Measurements from ENCODE around the gene KLK11. TPM values are rescaled to one million over a fixed set of nuclear protein-coding genes. Genes with fewer than 3 reads are reported as not detected.

The KLK11 gene
- total and polyA plus RNA-seq, 2 of the 8 experiments (the other 6 are each of a cell fraction or from before 2014, with no cell fraction given) = 0.45 TPM; not detected in 1

DNA sequence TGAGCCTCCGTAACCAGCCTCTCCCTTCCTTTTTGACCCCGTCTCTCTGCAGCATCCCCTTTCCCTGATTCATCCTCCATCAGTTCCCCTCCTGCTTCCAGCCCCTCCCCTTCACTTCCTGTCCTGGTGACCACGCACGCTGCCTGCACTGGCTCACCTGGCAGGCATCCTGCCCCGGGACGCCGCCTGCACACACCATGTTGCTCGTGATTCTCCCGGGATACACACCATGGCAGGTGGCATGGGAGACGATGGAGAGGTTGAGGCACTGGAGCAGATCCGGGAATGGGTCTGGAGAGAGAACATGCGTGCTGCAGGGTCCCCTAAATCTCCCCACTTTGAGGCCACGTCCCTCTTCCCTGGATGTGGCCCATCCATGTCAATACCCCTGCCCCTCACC is 4.2 kb upstream of the KLK11 start:
- H3K4me1 ChIP-seq (replicated peaks in 1 of 4; ENCODE audit: control insufficient read depth in 3 of 4, insufficient read depth in 4 of 4, low read length in 3 of 4) = peaks cover 0 to 23% (median 14%) of the 10 kb centered on the region in 4 experiments; a peak in 6 of 7 replicates
- H4K20me1 ChIP-seq (replicated peaks in 1 of 2; ENCODE audit: control insufficient read depth in 1 of 2, insufficient read depth in 2 of 2, low read length in 2 of 2) = no peaks in the 10 kb centered on the region
- no peaks in the 10 kb centered on the region; a peak in 1 of 7 replicates for H3K27me3 ChIP-seq (replicated peaks in 1 of 4; ENCODE audit: control insufficient read depth in 3 of 4, extremely low read depth in 1 of 4, insufficient read depth in 3 of 4, low read length in 3 of 4)
- H2AK5ac ChIP-seq (ENCODE audit: low read depth, low read length) = no peak overlapping the region
- H3K4me2 ChIP-seq (ENCODE audit: insufficient read depth in 1 of 2, low read depth in 2 of 2, low read length in 2 of 2) = no peak overlapping the region
- H2BK15ac ChIP-seq (ENCODE audit: low read length) = 0 out of 2 replicates have a peak overlapping the region, but pooled peaks have one; percentile 18
- FAIRE-seq (no peak), DNase-seq (ENCODE audit: low read depth in 1 of 2, low spot score in 2 of 2) (no peak)
- H2BK120ac ChIP-seq (replicated peaks; ENCODE audit: low read depth, low read length) = no peak overlapping the region
- no peak overlapping the region for H4K91ac ChIP-seq (replicated peaks; ENCODE audit: insufficient read length, low read length)
- H3K9me3 ChIP-seq (ENCODE audit: insufficient read depth in 2 of 2, low read depth in 1 of 2, low read length in 1 of 2) = no peaks in the 10 kb centered on the region
- H3K4me3 ChIP-seq (ENCODE audit: extremely low read depth in 1 of 4, insufficient read depth in 2 of 4, low read depth in 3 of 4, low read length in 4 of 4) = no peak overlapping the region
- CTCF ChIA-PET (ENCODE audit: partially characterized antibody) = interaction anchor here (0.9 kb wide), 1 partner anchor 9 kb away, joined by 4 read pairs; no protein-coding TSS in a partner anchor
- no peak overlapping the region for H3K14ac ChIP-seq (ENCODE audit: insufficient read length)
- no peak overlapping the region for H2BK5ac ChIP-seq (ENCODE audit: low read depth, low read length)
- no peak overlapping the region for H4K8ac ChIP-seq (ENCODE audit: extremely low read depth, insufficient read depth, low read length)
- no peak overlapping the region for H3K4ac ChIP-seq (replicated peaks; ENCODE audit: insufficient read length, low read depth, low read length)
- H2BK12ac ChIP-seq (ENCODE audit: low read depth, low read length) = peak overlapping the region; percentile 60; the same call in 1 of the 2 replicates
- H3K56ac ChIP-seq (replicated peaks; ENCODE audit: insufficient read length, low read depth, low read length) = no peak overlapping the region
- H2AFZ ChIP-seq (ENCODE audit: low read length) = no peak overlapping the region
- WGBS, 2 experiments (ENCODE audit: extremely low coverage in 1 of 2, insufficient coverage in 1 of 2, insufficient read length in 1 of 2, insufficient replicate concordance in 2 of 2, low coverage in 1 of 2, low lambda C conversion rate in 2 of 2, missing lambda C conversion rate in 1 of 2) = 87% methylated on average over 11 of the region's 13 CpGs; no CpG with 5 or more reads in 1 of the 2 experiments
- no peaks in the 10 kb centered on the region for H3K79me2 ChIP-seq (ENCODE audit: control insufficient read depth in 1 of 2, insufficient read depth in 2 of 2, low read length in 2 of 2)
- no peak overlapping the region for H3K27ac ChIP-seq (ENCODE audit: low read depth, low read length)
- H3K18ac ChIP-seq (ENCODE audit: extremely low read depth, low read length) = no peak overlapping the region; the same call in 1 of the 2 replicates
- H3K23me2 ChIP-seq (ENCODE audit: low read depth, low read length) = no peaks in the 10 kb centered on the region
- no peaks in the 10 kb centered on the region; the same call in 1 of the 2 replicates for H3K79me1 ChIP-seq (ENCODE audit: low read depth, low read length)
- no peak overlapping the region for H4K5ac ChIP-seq (ENCODE audit: insufficient read length, low read depth, low read length)
- H2BK20ac ChIP-seq (ENCODE audit: low read length) = no peak overlapping the region
- no peak overlapping the region for H3K23ac ChIP-seq (ENCODE audit: insufficient read length)
- POLR2A ChIA-PET (ENCODE audit: partially characterized antibody) = interaction anchor here (0.6 to 1.0 kb wide), 3 partner anchors 11 to 365 kb away, joined by 3 read pairs; partner anchors contain the start of gene KLK10
- no peak overlapping the region for H3K9ac ChIP-seq (replicated peaks in 1 of 4; ENCODE audit: extremely low read depth in 1 of 4, low read depth in 3 of 4, low read length in 3 of 4)
- no peaks in the 10 kb centered on the region for H3K36me3 ChIP-seq (ENCODE audit: control insufficient read depth in 2 of 4, insufficient read depth in 4 of 4, low read length in 3 of 4)
- TF ChIP-seq SIN3A (conservative IDR thresholded peaks at IDR 0.05 in 1 of 2, IDR thresholded peaks at IDR 0.05 in 1 of 2; ENCODE audit: low read depth in 1 of 2, low read length in 2 of 2) (no peak), CHD1 (IDR thresholded peaks at IDR 0.05; ENCODE audit: low read depth, low read length) (no peak), FOSL1 (IDR thresholded peaks at IDR 0.05; ENCODE audit: insufficient read depth, low read depth, low read length) (no peak), CREB1 (IDR thresholded peaks at IDR 0.05) (no peak), SP4 (IDR thresholded peaks at IDR 0.05; ENCODE audit: low read length) (no peak), POLR2AphosphoS5 (IDR thresholded peaks at IDR 0.05; ENCODE audit: low read depth, low read length) (no peak), ZNF274 (IDR thresholded peaks at IDR 0.05; ENCODE audit: borderline replicate concordance, extremely low read depth, low read length) (no peak), SUZ12 (IDR thresholded peaks at IDR 0.05; ENCODE audit: low read length) (no peak), RFX5 (IDR thresholded peaks at IDR 0.05; ENCODE audit: borderline replicate concordance, low read depth, low read length) (no peak), RAD21 (IDR thresholded peaks at IDR 0.05 in 1 of 2, conservative IDR thresholded peaks at IDR 0.05 in 1 of 2; ENCODE audit: low read depth in 2 of 2, low read length in 2 of 2) (no peak)
- TF ChIP-seq, protein P1, sequence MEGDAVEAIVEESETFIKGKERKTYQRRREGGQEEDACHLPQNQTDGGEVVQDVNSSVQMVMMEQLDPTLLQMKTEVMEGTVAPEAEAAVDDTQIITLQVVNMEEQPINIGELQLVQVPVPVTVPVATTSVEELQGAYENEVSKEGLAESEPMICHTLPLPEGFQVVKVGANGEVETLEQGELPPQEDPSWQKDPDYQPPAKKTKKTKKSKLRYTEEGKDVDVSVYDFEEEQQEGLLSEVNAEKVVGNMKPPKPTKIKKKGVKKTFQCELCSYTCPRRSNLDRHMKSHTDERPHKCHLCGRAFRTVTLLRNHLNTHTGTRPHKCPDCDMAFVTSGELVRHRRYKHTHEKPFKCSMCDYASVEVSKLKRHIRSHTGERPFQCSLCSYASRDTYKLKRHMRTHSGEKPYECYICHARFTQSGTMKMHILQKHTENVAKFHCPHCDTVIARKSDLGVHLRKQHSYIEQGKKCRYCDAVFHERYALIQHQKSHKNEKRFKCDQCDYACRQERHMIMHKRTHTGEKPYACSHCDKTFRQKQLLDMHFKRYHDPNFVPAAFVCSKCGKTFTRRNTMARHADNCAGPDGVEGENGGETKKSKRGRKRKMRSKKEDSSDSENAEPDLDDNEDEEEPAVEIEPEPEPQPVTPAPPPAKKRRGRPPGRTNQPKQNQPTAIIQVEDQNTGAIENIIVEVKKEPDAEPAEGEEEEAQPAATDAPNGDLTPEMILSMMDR (IDR thresholded peaks at IDR 0.05; ENCODE audit: control extremely low read depth in 1 of 3, insufficient read depth in 1 of 3, low read depth in 1 of 3, low read length in 3 of 3) = no peak

Data from H1 (cell line).